HK-2 (cell line): Measurements from ENCODE around the gene SLC35E4.

ENCODE experiments used
- DNase-seq: peaks from one replicate; pipeline ENCODE4 v3.0.0-alpha.2; 2018; ENCODE audit not compliant: unreplicated experiment

Gene SLC35E4

DNA sequence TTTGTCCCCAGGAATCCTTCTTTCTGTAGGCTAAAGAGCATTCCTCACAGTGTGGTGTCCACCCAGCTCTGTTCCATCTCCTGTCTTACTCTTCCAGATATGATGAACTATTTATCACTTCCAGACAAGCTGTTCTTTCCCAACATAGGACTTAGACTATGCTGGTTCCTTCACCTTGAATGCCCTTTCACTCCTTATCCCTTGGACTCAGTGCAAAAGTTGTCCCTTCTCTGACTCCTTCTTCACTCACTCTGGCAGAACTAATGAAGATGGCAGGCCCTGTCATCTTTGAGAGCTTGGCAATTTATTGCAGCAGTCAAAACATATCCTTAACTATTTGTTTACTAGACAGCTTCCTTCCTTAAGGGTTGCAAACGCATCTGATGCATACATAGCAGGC, 55.6 kb downstream of the SLC35E4 start:
- DNase-seq, result no peak

DNA sequence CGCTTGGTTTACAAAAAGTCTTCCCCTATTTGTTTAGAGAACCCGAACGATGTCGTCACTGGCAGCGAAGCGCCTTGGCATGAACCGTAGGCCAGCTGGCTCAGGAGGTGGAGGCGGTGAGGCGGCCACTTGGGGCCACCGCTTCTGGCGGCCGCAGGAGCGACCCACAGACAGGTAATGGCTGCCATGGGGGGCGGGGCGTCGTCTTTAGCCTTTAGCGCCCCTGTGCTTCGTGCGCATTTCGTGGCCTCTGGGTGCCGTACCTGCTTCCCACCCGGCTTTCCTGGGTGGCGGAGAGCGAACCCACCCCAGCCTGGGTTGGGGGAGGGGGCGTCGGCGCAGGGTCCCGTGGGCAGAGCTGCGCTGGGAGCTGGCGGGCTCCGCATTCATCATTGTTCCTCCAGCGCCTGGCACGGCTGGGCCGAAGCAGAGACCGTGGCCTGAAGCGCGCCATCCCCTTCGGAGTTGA, 58.6 kb downstream of the SLC35E4 start:
- DNase-seq, result peak; percentile 57

DNA sequence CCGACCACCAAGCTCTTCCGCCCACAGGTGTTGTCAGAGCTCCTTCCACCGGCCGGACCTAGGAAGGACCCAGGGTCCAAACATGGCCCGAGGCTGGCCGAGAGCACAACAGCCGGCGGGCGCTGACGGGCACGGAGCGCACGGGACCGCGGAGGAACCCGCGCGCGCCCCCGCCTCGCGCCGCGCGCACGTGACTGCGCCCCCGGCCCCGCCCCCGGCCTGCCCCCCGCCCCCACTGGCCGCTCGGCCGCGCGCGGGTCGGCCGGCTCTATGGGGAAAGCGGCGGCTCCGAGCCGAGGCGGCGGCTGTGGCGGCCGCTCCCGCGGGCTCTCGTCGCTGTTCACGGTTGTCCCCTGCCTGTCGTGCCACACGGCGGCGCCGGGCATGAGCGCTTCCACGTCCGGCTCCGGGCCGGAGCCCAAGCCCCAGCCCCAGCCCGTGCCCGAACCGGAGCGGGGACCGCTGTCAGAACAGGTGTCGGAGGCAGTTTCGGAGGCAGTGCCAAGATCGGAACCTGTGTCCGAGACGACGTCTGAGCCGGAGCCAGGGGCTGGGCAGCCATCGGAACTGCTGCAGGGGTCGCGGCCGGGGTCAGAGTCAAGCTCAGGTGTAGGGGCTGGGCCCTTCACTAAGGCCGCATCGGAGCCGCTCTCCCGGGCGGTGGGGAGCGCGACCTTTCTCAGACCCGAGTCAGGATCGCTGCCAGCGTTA, 59.2 kb downstream of the SLC35E4 start, which contains the start of gene OSBP2:
TSS of gene OSBP2 (plus strand) at position 235 of the 711 bp plus-strand sequence. CDS start at position 271, 36 bp downstream.
- peak; percentile 33 for DNase-seq

DNA sequence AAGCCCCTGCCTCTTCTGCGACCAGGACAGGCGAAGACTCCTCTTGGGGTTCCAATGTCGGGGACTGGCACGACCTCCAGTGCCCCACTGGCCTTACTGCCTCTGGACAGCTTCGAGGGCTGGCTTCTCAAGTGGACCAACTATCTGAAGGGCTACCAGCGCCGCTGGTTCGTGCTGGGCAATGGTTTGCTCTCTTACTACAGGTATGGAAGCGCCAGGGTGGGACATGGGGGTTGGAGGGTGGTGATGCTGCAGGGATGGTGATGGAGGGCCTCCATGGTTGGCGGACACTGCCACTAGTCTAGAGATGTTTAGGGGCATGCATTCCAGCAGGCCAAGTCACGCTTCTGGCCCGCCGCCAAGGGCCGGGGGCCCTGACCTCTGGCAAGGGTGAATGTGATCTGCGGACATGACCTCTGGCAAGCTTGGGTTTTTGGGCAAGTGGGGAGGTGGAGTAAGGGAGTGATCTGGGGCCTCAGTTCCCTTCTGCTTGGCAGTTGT, 59.8 kb downstream of the SLC35E4 start:
- DNase-seq, result no peak

DNA sequence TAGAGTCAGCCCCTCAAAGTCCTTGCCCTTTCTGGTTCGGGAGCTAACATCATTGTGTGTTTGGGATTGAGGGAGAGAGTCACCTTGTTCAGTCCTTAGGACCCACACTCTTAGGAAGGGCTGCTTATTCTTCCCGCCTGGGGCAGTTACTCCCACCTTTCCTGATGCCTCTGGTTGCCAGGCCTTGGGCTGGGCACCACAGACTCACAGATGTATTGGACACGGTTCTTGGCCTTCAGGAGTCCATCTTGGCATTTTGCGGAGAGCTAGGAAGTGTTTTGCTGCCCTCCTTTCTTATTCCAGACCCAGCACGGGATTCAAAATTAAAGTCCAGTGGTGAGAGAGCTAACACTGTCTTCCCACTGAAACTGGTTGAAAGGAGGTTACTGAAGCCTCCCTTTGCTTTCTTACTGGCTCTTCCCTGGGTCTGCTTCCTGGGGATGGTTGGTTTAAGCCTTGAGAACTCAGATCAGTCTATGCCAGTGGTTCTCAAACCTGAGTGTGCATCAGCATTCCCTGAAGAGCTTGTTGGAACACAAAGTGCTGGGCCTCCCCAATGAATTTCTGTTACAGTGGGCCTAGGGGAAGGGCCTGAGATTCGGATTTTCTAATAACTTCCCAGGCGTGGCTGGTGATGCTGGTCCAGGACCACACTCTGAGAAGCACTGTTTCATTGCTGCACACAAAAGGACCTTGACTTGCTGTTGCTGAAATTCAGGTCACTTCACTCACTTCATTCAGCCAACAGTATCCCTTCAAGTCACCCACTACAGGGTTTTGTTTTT, 60.5 kb downstream of the SLC35E4 start:
- no peak for DNase-seq
